Muscle layer of colon (tissue), 2 donors: ENCODE results near the gene PDE4DIP.
"Not testable (repeated sequence)": the region's sequence is repeated elsewhere in the genome, so short reads cannot be mapped to it uniquely, and the experiment has no call there.

ENCODE experiments used
- H3K27ac ChIP-seq: one replicate; pipeline ENCODE4 v1.7.0; 2013; ENCODE audit warnings: low read depth, mild to moderate bottlenecking, low read length, moderate library complexity
- H3K27me3 ChIP-seq, 2 donors: one replicate each; pipeline ENCODE4 v1.7.0; 2013; ENCODE audit warnings: low read length in 2 of 2, mild to moderate bottlenecking in 2 of 2; ENCODE audit not compliant: insufficient read depth in 2 of 2, control insufficient read depth in 1 of 2
- H3K36me3 ChIP-seq: one replicate; pipeline ENCODE4 v1.7.0; 2013; ENCODE audit warnings: mild to moderate bottlenecking, low read length; ENCODE audit not compliant: insufficient read depth
- H3K4me1 ChIP-seq: one replicate; pipeline ENCODE4 v1.7.0; 2013; ENCODE audit warnings: mild to moderate bottlenecking, low read length; ENCODE audit not compliant: insufficient read depth
- H3K4me3 ChIP-seq, 2 donors: one replicate each; pipeline ENCODE4 v1.7.0; 2013; ENCODE audit warnings: low read length in 2 of 2, low read depth in 1 of 2, mild to moderate bottlenecking in 1 of 2, moderate library complexity in 1 of 2
- H3K9ac ChIP-seq: one replicate; pipeline ENCODE4 v1.7.0; 2013; ENCODE audit warnings: low read length
- H3K9me3 ChIP-seq: one replicate; pipeline ENCODE4 v1.7.0; 2013; ENCODE audit warnings: mild to moderate bottlenecking, low read length
- donor health status: abdominal sarcoma.
- donor health status: Adenocarcinoma of cecum.

The PDE4DIP gene

GRCh38 chr1:148996449-148997224 lies 152.4 kb downstream of the PDE4DIP start:
- not testable (repeated sequence) for H3K9ac ChIP-seq, H3K4me1 ChIP-seq, H3K9me3 ChIP-seq, H3K36me3 ChIP-seq, H3K4me3 ChIP-seq, H3K27me3 ChIP-seq, H3K27ac ChIP-seq

- not testable (repeated sequence) for H3K36me3 ChIP-seq, H3K9ac ChIP-seq, H3K4me3 ChIP-seq, H3K4me1 ChIP-seq, H3K27ac ChIP-seq, H3K9me3 ChIP-seq, H3K27me3 ChIP-seq
These were observed 153.2 kb downstream of the PDE4DIP start for GRCh38 chr1:148997405-148997804.

GRCh38 chr1:149002664-149003063 lies 158.4 kb downstream of the PDE4DIP start:
- not testable (repeated sequence) for H3K36me3 ChIP-seq, H3K9ac ChIP-seq, H3K9me3 ChIP-seq, H3K4me3 ChIP-seq, H3K27me3 ChIP-seq, H3K4me1 ChIP-seq, H3K27ac ChIP-seq

GRCh38 chr1:149008326-149008725 lies 164.1 kb downstream of the PDE4DIP start:
- H3K27me3 ChIP-seq, H3K36me3 ChIP-seq, H3K27ac ChIP-seq, H3K4me1 ChIP-seq, H3K4me3 ChIP-seq, H3K9me3 ChIP-seq, H3K9ac ChIP-seq: not testable (repeated sequence)

GRCh38 chr1:149008769-149009168 lies 164.5 kb downstream of the PDE4DIP start:
- not testable (repeated sequence) for H3K9me3 ChIP-seq, H3K4me3 ChIP-seq, H3K36me3 ChIP-seq, H3K4me1 ChIP-seq, H3K27ac ChIP-seq, H3K9ac ChIP-seq, H3K27me3 ChIP-seq

GRCh38 chr1:149009761-149010160 lies 165.5 kb downstream of the PDE4DIP start:
- not testable (repeated sequence) for H3K4me1 ChIP-seq, H3K27me3 ChIP-seq, H3K4me3 ChIP-seq, H3K9me3 ChIP-seq, H3K36me3 ChIP-seq, H3K27ac ChIP-seq, H3K9ac ChIP-seq

- not testable (repeated sequence) for H3K9ac ChIP-seq, H3K9me3 ChIP-seq, H3K27me3 ChIP-seq, H3K27ac ChIP-seq, H3K4me3 ChIP-seq, H3K4me1 ChIP-seq, H3K36me3 ChIP-seq
These were observed 168.4 kb downstream of the PDE4DIP start for GRCh38 chr1:149012599-149012998.

GRCh38 chr1:149013513-149013912 lies 169.3 kb downstream of the PDE4DIP start:
- H3K9ac ChIP-seq, H3K36me3 ChIP-seq, H3K9me3 ChIP-seq, H3K27ac ChIP-seq, H3K4me1 ChIP-seq, H3K27me3 ChIP-seq, H3K4me3 ChIP-seq: not testable (repeated sequence)

- H3K4me1 ChIP-seq, H3K27me3 ChIP-seq, H3K9ac ChIP-seq, H3K4me3 ChIP-seq, H3K36me3 ChIP-seq, H3K9me3 ChIP-seq, H3K27ac ChIP-seq: not testable (repeated sequence)
These were observed 171.3 kb downstream of the PDE4DIP start for GRCh38 chr1:149015522-149015921.

GRCh38 chr1:149016626-149017025 lies 172.4 kb downstream of the PDE4DIP start:
- H3K9ac ChIP-seq, H3K4me3 ChIP-seq, H3K27me3 ChIP-seq, H3K27ac ChIP-seq, H3K9me3 ChIP-seq, H3K4me1 ChIP-seq, H3K36me3 ChIP-seq: not testable (repeated sequence)

GRCh38 chr1:149018577-149018976 lies 174.3 kb downstream of the PDE4DIP start:
- not testable (repeated sequence) for H3K4me3 ChIP-seq, H3K27ac ChIP-seq, H3K9ac ChIP-seq, H3K4me1 ChIP-seq, H3K27me3 ChIP-seq, H3K9me3 ChIP-seq, H3K36me3 ChIP-seq

- H3K4me1 ChIP-seq, H3K9ac ChIP-seq: not testable (repeated sequence)
These were observed 180.1 kb downstream of the PDE4DIP start for GRCh38 chr1:149024327-149024726.

More at GRCh38 chr1:149024327-149024726, 180.1 kb downstream of the PDE4DIP start:
- H3K36me3 ChIP-seq, H3K4me3 ChIP-seq, H3K27me3 ChIP-seq, H3K27ac ChIP-seq, H3K9me3 ChIP-seq: not testable (repeated sequence)
